GM20431 (cell line): ENCODE measurements around the gene WDR46.

Experiments used
- in situ Hi-C: fragments of 300-500 bp; cut with MseI, MboI; formaldehyde crosslinking; loops from one replicate; pipeline ENCODE4 v1.15.0; 2020; ENCODE audit warnings: low sequenced_read_pairs; ENCODE audit not compliant: unreplicated experiment

The WDR46 gene

GRCh38 chr6:33237741-33238140, 51.3 kb downstream of the WDR46 start:
- in situ Hi-C loops, result no loop called here

- in situ Hi-C loops, result no loop called here
Observed at GRCh38 chr6:33236852-33237251, 52.2 kb downstream of the WDR46 start.

GRCh38 chr6:33236328-33236727, 52.7 kb downstream of the WDR46 start:
- in situ Hi-C loops, result no loop called here

GRCh38 chr6:33235221-33235634, 53.8 kb downstream of the WDR46 start:
- in situ Hi-C loops, result no loop called here
